Neural progenitor cell (in vitro differentiated cells): ENCODE measurements around the gene IL1RAP.
"Not testable (repeated sequence)": the region's sequence is repeated elsewhere in the genome, so short reads cannot be mapped to it uniquely, and the experiment has no call there.

Experiments used
- CTCF ChIP-seq: fragments of 200-600 bp; sonication (generic); IDR thresholded peaks from 2 replicates; pipeline ENCODE4 v1.5.1; 2017; ENCODE audit warnings: antibody characterized with exemption, mild to moderate bottlenecking
- EZH2 ChIP-seq: fragments of 200-600 bp; sonication (generic); IDR thresholded peaks from 2 replicates; pipeline ENCODE4 v1.6.1; 2017; ENCODE audit warnings: antibody characterized with exemption, mild to moderate bottlenecking, moderate library complexity
- EZH2phosphoT487 ChIP-seq: fragments of 200-600 bp; sonication (generic); IDR thresholded peaks from 2 replicates; pipeline ENCODE4 v1.6.1; 2017; ENCODE audit warnings: antibody characterized with exemption

GRCh38 chr3:190677868-190678267 is 164.0 kb downstream of the IL1RAP start:
- not testable (repeated sequence) for TF ChIP-seq CTCF, EZH2phosphoT487, EZH2
